ENCODE data around the gene BCL10. TPM values are rescaled to one million over a fixed set of nuclear protein-coding genes. Genes with fewer than 3 reads are reported as not detected.

The BCL10 gene
- total and polyA plus RNA-seq, 2 of the 13 experiments (the other 11 are each of a cell fraction or from before 2014, with no cell fraction given), result 3.7 to 14.1 TPM

GRCh38 chr1:85245456-85245855 lies 31.0 kb downstream of the BCL10 start (continued):
- no peak for TF ChIP-seq BCL3 (CRISPR knock-in tag; IDR thresholded peaks at IDR 0.05)
- TF ChIP-seq SNAI1 (CRISPR knock-in tag; IDR thresholded peaks at IDR 0.05; ENCODE audit: borderline replicate concordance), result no peak
- no peak for TF ChIP-seq ZNF225 (CRISPR knock-in tag; IDR thresholded peaks at IDR 0.05)
- TF ChIP-seq ZNF616 (CRISPR knock-in tag; IDR thresholded peaks at IDR 0.05; ENCODE audit: low read depth), result no peak
- no peak for TF ChIP-seq ASH2L (IDR thresholded peaks at IDR 0.05; ENCODE audit: insufficient read length, low read depth, low read length)
- TF ChIP-seq MLX (CRISPR knock-in tag; IDR thresholded peaks at IDR 0.05), result no peak
- TF ChIP-seq ELF3 (CRISPR knock-in tag; IDR thresholded peaks at IDR 0.05), result no peak
- no peak for TF ChIP-seq ETV6 (CRISPR knock-in tag; conservative IDR thresholded peaks at IDR 0.05)

- Histone ChIP-seq H3K36me3 (replicated peaks in 1 of 2; ENCODE audit: control insufficient read depth in 1 of 2, insufficient read depth in 2 of 2, low read length in 2 of 2) (no peaks in the 10 kb centered on the region), H3K9ac (ENCODE audit: insufficient read depth, low read depth, low read length) (no peak overlapping the region), H3K27me3 (ENCODE audit: control insufficient read depth in 1 of 2, insufficient read depth in 2 of 2, low read length in 2 of 2) (no peaks in the 10 kb centered on the region), H3K9me3 (ENCODE audit: low read length) (no peaks in the 10 kb centered on the region), H2AFZ (ENCODE audit: low read length) (peak overlapping the region; percentile 22), H3K79me2 (ENCODE audit: insufficient read depth, low read length) (no peaks in the 10 kb centered on the region), H3K4me3 (replicated peaks in 1 of 3; ENCODE audit: insufficient read depth in 1 of 3, low read depth in 2 of 3, low read length in 3 of 3) (no peak overlapping the region), H4K20me1 (ENCODE audit: insufficient read depth, low read length) (no peaks in the 10 kb centered on the region), H3K4me2 (ENCODE audit: low read depth, low read length) (no peak overlapping the region), H3K4me1 (ENCODE audit: insufficient read depth, low read length) (0 out of 2 replicates have a peak, but pooled peaks cover 7% of the 10 kb centered on the region), H3K27ac (ENCODE audit: extremely low read length, insufficient read depth, low read length) (no peak overlapping the region)
- no peak for FAIRE-seq
- BruUV-seq (replicated peaks), result no TSS peak
- WGBS (ENCODE audit: low lambda C conversion rate), result 36% methylated on average over 4 of the region's 4 CpGs
- no peak for DNase-seq (ENCODE audit: low spot score)
- ATAC-seq, result no peak
- POLR2A ChIA-PET, result no interaction called here
- CTCF ChIA-PET (ENCODE audit: low intra/inter-chr PET ratio, low total read pairs), result no interaction called here
- intact Hi-C loops (cut with micrococcal nuclease; ENCODE audit: unreplicated experiment) (no loop called here), in situ Hi-C loops (cut with HindIII; ENCODE audit: extremely low pct_ligation_motif_present, low pct_unique_long_range_greater_than_20kb) (no loop called here)
- TF ChIP-seq GMEB1 (CRISPR knock-in tag; IDR thresholded peaks at IDR 0.05; ENCODE audit: borderline replicate concordance), result no peak
- TF ChIP-seq ZNF737 (CRISPR knock-in tag; IDR thresholded peaks at IDR 0.05; ENCODE audit: borderline replicate concordance), result no peak
- no peak for TF ChIP-seq ZNF382 (CRISPR knock-in tag; IDR thresholded peaks at IDR 0.05; ENCODE audit: borderline replicate concordance)
- TF ChIP-seq ZFYVE20 (CRISPR knock-in tag; IDR thresholded peaks at IDR 0.05; ENCODE audit: borderline replicate concordance, low read depth), result no peak
- TF ChIP-seq ZNF7 (CRISPR knock-in tag; IDR thresholded peaks at IDR 0.05), result no peak
- TF ChIP-seq THAP9 (CRISPR knock-in tag; IDR thresholded peaks at IDR 0.05; ENCODE audit: borderline replicate concordance), result no peak
- TF ChIP-seq SMC3 (IDR thresholded peaks at IDR 0.05; ENCODE audit: low read length), result no peak
These were observed 32.0 kb downstream of the BCL10 start for GRCh38 chr1:85244271-85245061.
